Neural crest cell (in vitro differentiated cells): ENCODE data around the gene SAE1. TPM values are rescaled to one million over a fixed set of nuclear protein-coding genes. Genes with fewer than 3 reads are reported as not detected.

ENCODE experiments used
- DNase-seq: peaks from one replicate; pipeline ENCODE4 v3.0.0; 2021; ENCODE audit warnings: low read depth, mixed read lengths, low spot score
- H3K27ac Mint-ChIP-seq: one replicate; pipeline ENCODE4 v1.8.0; 2021; ENCODE audit warnings: mild to moderate bottlenecking, mixed read lengths; ENCODE audit not compliant: unreplicated experiment
- H3K27me3 Mint-ChIP-seq: 2 replicates; pipeline ENCODE4 v1.8.0; 2021; ENCODE audit warnings: low read depth, mild to moderate bottlenecking, mixed read lengths
- H3K36me3 Mint-ChIP-seq: 2 replicates; pipeline ENCODE4 v1.8.0; 2021; ENCODE audit warnings: low read depth, mild to moderate bottlenecking, mixed read lengths
- H3K4me1 Mint-ChIP-seq: 2 replicates; pipeline ENCODE4 v1.8.0; 2021; ENCODE audit warnings: mixed read lengths
- H3K4me3 Mint-ChIP-seq: one replicate; pipeline ENCODE4 v1.8.0; 2021; ENCODE audit warnings: mild to moderate bottlenecking, mixed read lengths
- H3K9me3 Mint-ChIP-seq: 2 replicates; pipeline ENCODE4 v1.8.0; 2021; ENCODE audit warnings: mixed read lengths
- total RNA-seq: library from RNA; stranded (reverse); gene quantifications from 2 replicates; pipeline ENCODE4 v1.2.1, GENCODE V29; 2021
- TF ChIP-seq, protein P1 (sequence below): fragments of 200-600 bp; sonication (generic); conservative IDR thresholded peaks from 2 replicates; pipeline ENCODE4 v1.5.0; 2021; ENCODE audit warnings: antibody characterized with exemption, mild to moderate bottlenecking

The SAE1 gene
- total RNA-seq, 1 donor from 2014 or later: 280 TPM

DNA sequence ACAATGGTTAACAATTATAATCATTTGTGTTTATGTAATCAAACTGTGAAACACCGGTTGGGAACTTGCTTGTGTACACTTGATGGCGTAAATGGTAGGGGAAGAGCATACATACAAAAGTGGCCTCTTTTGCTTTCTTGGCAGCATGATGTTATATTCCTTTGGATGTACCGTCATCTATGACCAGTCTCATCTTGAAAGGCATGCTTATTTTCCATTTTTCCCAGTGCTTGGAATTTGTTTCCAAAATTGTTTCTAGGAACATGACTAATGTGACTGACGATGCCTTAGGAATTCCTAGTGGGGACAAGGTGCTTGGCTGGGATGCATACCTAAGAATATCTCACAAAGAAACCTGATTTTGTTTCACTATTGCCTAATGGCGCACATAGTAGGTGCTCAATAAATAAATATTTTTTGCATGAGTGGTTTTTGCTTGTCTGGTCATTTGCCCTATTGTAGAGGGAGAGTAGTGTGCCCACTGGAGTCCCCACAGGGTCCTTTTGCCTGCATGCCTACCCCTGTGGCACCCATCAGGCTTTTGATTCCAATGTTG, 45.5 kb downstream of the SAE1 start:
- TF ChIP-seq, protein P1, sequence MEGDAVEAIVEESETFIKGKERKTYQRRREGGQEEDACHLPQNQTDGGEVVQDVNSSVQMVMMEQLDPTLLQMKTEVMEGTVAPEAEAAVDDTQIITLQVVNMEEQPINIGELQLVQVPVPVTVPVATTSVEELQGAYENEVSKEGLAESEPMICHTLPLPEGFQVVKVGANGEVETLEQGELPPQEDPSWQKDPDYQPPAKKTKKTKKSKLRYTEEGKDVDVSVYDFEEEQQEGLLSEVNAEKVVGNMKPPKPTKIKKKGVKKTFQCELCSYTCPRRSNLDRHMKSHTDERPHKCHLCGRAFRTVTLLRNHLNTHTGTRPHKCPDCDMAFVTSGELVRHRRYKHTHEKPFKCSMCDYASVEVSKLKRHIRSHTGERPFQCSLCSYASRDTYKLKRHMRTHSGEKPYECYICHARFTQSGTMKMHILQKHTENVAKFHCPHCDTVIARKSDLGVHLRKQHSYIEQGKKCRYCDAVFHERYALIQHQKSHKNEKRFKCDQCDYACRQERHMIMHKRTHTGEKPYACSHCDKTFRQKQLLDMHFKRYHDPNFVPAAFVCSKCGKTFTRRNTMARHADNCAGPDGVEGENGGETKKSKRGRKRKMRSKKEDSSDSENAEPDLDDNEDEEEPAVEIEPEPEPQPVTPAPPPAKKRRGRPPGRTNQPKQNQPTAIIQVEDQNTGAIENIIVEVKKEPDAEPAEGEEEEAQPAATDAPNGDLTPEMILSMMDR: no peak
- Mint-ChIP-seq H3K4me1 (no peaks in the 10 kb centered on the region), H3K4me3 (no peak overlapping the region), H3K36me3 (peaks cover 10% of the 10 kb centered on the region), H3K9me3 (no peaks in the 10 kb centered on the region), H3K27ac (no peak overlapping the region), H3K27me3 (no peaks in the 10 kb centered on the region)
- no peak for DNase-seq

DNA sequence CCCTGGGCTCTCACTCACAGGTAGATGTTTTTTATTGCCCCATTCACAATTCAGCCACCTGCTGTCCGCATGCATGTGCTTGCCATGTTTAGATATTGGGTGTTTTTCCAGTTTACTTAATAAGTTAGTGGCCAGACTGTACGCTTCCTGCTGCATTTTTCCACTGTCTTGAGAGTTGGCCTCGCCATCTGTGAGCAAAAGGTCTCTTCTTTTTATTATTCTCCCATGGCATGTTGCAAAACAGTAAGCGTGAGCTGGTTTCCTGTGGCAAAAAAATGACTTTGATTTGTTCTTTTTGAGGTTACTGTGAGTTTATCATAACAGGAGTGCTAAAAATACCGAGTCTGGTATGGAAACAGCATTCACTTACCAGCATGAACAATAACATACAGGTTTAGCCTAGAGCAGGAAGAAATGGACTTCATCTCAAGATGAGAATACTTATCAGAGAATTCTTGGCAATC, 46.0 kb downstream of the SAE1 start:
- Mint-ChIP-seq H3K27ac (no peak overlapping the region), H3K4me1 (no peaks in the 10 kb centered on the region), H3K36me3 (peaks cover 10% of the 10 kb centered on the region), H3K4me3 (no peak overlapping the region), H3K9me3 (no peaks in the 10 kb centered on the region), H3K27me3 (no peaks in the 10 kb centered on the region)
- TF ChIP-seq, protein P1: no peak
- DNase-seq: no peak

DNA sequence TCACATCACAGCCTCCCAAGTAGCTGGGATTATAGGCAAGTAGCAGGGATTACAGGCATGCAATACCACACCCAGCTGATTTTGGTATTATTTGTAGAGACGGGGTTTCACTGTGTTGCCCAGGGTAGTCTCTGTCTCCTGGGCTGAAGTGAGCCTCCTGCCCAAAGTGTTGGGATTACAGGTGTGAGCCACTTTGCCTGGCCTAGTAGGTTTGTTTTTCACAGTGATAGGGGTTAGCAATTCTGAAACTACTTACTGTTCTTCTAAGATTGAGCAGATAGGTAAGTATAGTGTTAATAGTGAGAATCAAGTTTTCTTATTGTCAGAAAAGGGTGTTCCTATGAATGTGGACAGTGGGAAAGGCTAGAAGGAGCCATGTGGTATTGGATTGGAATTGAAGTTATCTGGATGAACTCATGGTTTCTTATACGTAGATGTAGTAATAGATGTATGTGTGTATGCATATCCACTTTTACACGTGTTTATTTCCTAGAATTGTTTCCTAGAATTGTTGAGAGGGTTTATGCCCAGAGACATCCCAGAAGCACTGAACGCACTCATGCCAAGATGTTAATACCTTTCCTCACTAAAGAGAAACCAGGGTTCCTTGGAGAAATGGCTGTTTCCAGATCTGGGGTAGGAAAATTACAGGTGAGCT, 49.1 kb downstream of the SAE1 start:
- H3K9me3 Mint-ChIP-seq: no peaks in the 10 kb centered on the region
- H3K27me3 Mint-ChIP-seq: no peaks in the 10 kb centered on the region
- TF ChIP-seq, protein P1: no peak
- H3K4me1 Mint-ChIP-seq: peaks cover 4% of the 10 kb centered on the region
- DNase-seq: no peak
- peaks cover 10% of the 10 kb centered on the region for H3K36me3 Mint-ChIP-seq
- H3K27ac Mint-ChIP-seq: no peak overlapping the region
- H3K4me3 Mint-ChIP-seq: no peak overlapping the region

DNA sequence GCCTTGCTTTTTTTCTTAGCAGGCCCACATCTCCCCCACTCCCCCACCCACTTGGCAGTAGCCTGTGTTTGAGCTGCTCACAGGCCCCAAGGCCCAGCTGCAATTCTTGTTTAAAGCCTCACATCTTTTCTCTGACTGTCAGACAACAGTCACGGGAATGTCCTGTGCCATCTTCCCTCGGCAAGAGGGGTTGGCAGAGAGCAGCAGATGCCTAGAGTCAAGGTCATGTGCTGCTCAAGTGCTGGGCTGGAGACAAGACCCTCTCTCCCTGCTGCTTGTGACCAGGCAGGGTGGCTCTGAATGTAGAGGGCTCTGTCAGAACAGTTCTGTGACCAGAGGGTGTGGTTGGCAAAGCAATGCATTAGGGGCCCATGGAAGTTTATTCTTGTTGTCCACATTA, 53.0 kb downstream of the SAE1 start:
- DNase-seq: no peak
- no peak overlapping the region for H3K4me3 Mint-ChIP-seq
- H3K4me1 Mint-ChIP-seq: peaks cover 26% of the 10 kb centered on the region
- no peaks in the 10 kb centered on the region for H3K9me3 Mint-ChIP-seq
- TF ChIP-seq, protein P1: no peak
- H3K36me3 Mint-ChIP-seq: peaks cover 12% of the 10 kb centered on the region
- H3K27ac Mint-ChIP-seq: peak overlapping the region; percentile 84
- no peaks in the 10 kb centered on the region for H3K27me3 Mint-ChIP-seq

DNA sequence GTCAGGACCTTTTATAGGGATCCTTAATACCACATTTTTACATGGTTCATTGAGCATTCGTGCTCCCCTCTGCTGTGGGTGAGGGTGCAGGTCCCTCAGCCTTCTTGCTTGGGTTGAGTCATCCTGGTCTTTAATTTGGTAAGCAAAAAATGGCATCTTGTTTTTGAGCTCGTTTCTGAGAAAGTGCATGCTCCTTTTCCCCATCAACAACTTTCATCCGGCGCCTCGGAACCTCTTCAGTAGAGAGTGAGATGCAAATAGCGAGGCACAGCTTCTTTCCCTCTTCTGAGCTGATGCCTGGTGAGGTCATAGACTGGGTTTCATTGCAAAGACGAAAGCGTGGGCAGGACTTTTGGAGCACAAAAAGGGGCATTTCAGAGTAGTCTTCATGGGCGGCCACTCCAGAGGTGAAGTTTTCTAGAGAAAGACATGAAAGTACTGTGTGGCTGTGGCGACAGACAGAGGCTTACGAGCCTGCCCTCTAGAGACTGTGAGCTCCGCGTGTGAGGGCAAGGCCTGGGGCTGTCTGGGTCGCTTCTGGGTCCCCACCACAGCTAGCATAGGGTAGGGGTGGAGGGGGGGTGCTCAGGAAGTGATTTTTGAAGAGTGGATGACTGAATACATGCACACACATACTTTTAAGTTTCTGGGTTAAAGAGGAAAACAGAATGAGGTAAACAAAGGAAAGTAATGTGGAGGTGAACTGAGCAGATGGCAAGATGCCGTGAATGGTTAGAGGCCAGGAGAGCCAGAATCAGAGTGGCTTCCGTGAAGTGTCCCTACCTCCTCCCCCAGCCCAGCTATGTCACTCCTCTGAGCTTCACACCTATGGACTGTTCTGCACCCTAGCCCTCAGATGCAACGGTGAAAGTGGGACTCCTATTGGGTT, 56.1 kb downstream of the SAE1 start:
- TF ChIP-seq, protein P1: no peak
- no peaks in the 10 kb centered on the region for H3K9me3 Mint-ChIP-seq
- no peak for DNase-seq
- peak overlapping the region; percentile 10 for H3K27ac Mint-ChIP-seq
- peaks cover 9% of the 10 kb centered on the region for H3K36me3 Mint-ChIP-seq
- no peaks in the 10 kb centered on the region for H3K27me3 Mint-ChIP-seq
- peaks cover 50% of the 10 kb centered on the region for H3K4me1 Mint-ChIP-seq
- no peak overlapping the region for H3K4me3 Mint-ChIP-seq
